ENCODE measurements around the gene FAM83F.

Gene FAM83F

GRCh38 chr22:40039482-40040115, 44.8 kb downstream of the FAM83F start:
- DNase-seq: no peak

DNA sequence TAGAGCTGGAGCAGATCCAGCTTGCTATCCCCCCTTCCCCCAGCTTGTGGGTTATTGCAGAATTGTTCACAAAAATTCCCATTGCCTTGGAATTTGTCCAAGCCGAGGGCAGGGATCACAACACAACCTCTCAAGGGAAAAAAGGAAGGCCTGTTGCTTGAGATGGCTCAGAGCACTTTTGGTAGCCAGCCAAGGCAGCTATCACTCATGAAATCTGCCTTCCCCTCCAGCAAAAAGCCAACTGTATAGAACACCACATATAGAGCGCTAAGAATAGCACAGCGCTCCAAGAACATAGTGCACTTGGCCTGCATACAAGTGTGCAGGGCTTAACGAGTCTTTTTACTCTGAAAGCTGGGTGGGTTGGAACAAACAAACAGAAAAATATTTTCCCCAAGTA, 46.2 kb downstream of the FAM83F start:
- DNase-seq: no peak

DNA sequence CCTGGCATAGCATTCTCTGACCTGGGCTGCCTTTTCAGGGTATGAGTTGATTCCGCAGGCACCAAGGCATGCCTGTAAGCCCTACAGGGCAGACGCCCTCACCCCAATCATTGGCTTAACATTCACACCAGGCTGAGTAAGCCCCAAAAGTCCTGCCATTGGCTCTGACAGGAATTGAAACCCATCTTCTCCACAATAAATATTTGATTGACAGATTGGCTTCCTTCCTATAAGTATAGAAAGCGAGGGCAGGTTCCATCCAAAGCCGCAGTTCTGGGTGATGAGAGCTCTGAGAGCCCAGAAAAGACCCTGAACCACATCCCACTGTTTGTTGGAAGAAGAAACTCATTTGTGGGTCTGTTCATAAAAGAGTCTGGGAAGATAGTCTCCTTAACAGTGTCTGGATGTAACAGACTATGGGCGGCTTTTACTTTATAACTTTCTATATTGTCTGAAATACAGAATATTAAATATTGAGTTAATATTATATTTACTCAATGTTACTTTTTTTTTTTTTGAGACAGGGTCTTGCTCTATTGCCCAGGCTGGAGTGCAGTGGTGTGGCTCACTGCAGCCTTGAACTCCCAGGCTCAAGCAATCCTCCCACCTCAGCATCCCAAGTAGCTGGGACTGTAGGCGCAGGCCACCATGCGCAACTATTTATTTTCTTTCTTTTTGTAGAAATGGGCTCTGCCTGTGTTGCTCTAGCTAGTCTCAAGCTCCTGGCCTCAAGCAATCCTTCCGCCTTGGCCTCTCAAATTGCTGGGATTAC, 46.8 kb downstream of the FAM83F start:
- no peak for DNase-seq

DNA sequence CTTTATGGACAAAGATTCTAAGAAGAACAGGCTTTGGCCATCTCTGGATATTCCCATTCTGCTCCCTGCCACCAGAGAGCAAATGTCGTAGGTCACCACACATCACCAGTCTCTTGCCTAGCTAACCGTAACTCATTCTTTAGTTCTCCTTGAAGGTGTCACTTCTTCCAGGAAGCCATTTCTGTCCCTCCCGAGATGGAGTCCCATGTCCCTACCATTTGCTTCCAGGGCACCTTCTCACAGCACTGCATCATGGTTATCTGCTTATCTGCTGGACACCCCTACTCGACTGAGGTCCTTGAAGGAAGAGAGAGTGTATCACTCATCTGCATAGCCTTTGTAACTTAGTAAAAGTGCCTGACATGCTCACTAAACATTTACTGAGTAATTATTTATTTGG, 47.6 kb downstream of the FAM83F start:
- no peak for DNase-seq

GRCh38 chr22:40043081-40043480, 48.3 kb downstream of the FAM83F start:
- DNase-seq: no peak

DNA sequence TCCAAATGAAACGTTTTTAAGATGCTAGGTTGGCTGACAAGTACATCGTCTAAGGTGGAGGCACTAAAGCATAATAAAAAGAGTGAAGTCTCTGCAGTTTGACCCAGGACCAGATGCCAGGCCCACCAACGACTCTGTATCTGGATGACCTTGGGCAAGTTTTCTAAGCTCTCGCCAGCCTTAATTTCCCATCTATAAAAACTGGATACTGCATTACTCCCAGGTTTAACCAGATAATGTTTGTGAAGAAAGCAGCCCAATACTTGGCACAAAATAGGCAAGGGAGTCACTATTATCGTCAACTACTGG, 49.0 kb downstream of the FAM83F start:
- DNase-seq: no peak

DNA sequence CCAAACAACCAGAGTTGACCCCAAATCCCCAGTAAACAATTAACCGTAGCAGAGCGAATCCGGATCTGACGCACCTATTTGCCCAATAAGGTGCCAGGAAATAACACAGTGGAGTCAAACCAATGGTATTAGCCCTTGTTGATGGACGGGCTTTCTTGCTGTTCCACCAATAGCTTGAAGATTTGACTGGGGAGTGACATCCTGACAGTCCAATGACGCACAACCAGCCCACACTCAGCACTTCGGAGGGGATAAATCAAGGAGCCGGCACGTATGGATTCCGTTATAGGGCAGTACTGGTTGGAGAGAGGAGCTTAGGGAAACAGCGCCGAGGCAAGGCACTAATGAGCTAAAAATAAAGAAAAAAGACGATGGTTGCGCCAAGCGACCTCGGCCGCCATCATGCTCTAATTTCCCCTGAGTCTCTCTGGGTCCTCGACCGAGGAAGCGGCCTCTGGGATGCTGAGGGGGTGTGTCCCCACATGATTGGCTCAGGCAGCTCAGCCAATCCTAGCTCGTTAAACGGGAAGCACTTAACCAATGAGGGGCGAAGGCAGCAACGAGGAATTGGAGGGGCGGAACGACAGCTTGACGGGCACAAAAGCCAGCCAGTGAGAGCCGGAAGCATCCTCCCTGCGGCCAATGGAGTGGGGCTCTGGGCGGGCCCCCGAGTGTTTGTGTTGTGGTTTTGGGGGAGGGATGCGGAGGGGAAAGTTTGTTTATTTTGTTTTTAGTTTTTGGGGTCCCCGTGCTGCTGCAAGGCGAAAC, 49.5 kb downstream of the FAM83F start:
- DNase-seq: peak; percentile 98

GRCh38 chr22:40044870-40045834, 50.4 kb downstream of the FAM83F start:
- DNase-seq: peak; percentile 82

GRCh38 chr22:40046126-40046525, 51.4 kb downstream of the FAM83F start:
- DNase-seq: peak; percentile 39

DNA sequence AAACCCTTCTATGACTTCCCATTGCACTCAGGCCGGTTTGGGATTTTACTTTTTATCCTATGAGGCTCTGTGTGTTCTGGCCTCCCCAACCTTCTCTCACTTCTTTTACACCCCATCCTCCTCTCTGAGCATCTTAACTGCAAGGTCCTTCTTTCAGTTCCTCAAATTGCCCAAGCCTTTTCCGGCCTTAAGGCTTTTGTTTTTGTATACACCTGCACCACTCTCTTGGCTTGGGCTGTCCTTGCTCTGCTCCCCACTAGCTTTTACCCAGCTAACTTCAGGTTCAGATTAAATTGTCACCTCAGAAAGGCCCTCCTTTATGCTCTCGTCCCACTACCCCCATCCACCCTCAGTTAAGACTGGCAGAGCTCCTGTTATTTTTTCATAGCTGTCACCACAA, 55.5 kb downstream of the FAM83F start:
- no peak for DNase-seq

- no peak for DNase-seq
Measured at GRCh38 chr22:40051322-40051721, 56.6 kb downstream of the FAM83F start.

GRCh38 chr22:40053460-40053859, 58.7 kb downstream of the FAM83F start:
- no peak for DNase-seq

DNA sequence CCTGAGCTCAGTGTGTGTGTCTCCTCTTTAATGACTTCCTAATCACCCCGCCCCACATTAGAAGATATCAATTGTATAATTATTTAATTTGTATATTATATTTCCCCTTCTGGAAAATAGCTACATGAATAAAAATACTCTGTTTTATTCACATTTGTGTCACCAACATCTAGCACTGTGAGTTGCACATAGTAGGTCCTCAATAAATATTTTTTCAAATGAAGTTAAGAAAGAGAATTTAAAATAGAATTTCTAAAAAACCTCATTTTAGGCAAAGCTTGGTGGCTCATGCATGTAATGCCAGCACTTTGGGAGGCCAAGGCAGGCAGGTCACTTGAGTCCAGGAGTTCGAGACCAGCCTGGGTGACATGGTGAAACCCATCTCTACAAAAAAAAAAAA, 59.7 kb downstream of the FAM83F start:
- no peak for DNase-seq

GRCh38 chr22:40055143-40055883, 60.6 kb downstream of the FAM83F start:
- DNase-seq: peak; percentile 33

DNA sequence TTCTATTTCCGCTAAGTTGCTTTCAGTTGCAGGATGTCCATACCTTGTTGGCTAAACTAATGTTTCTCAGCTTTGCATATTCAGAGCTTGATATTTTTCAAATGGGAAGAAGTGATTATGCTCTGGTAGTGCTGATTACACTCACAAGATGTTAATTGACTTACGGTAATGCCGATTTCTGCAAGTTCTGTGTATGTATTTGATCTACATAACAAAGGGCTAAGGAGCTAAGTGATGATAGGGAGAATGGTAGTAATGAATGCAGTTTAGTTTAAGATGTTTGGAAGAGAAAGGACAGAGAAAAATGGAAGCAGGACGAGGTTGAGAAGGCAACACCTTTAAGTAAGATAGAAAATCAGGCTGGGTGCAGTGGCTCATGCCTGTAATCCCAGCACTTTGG, 61.4 kb downstream of the FAM83F start:
- no peak for DNase-seq

- DNase-seq: no peak
Measured at GRCh38 chr22:40056559-40056958, 61.8 kb downstream of the FAM83F start.

- DNase-seq: no peak
Measured at GRCh38 chr22:40057652-40058051, 62.9 kb downstream of the FAM83F start.

DNA sequence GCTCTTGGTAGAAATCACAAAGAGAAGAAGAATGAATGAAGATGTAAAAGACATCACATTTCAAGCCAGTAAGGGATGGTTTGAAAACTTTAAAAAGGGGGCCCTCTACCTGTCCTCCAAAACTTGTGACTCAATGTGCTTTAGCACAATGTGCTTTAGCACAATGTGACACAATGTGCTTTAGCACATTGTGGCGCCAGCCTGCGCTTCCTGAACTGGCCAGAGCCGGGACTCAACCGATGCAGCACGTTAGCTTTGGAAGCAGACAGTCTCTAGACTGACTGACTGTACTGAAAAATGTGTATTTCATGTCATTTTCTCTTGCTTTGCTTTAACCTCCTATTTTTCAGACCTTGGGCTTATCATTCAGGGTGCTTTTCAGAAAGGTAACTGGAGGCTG, 63.5 kb downstream of the FAM83F start:
- DNase-seq: peak; percentile 64

DNA sequence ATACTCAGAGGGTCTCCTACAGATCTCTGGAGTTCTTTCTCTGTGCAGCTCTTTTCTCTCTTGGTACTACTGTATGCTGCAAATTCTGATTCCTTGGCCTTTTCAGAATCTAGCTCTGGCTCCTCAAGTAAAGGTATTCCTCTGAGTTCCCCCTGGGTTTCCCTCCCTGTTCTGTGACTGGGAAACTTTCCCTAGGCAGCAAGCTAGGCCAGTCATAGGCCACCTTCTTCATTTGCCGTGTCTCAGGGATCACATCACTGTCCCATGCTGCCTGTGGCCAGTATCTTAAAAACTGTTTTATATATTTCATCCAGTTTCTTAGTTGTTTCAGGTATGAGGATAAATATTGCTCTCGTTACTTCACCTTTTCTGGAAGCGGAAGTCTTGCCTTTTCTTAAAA, 71.2 kb downstream of the FAM83F start:
- no peak for DNase-seq

DNA sequence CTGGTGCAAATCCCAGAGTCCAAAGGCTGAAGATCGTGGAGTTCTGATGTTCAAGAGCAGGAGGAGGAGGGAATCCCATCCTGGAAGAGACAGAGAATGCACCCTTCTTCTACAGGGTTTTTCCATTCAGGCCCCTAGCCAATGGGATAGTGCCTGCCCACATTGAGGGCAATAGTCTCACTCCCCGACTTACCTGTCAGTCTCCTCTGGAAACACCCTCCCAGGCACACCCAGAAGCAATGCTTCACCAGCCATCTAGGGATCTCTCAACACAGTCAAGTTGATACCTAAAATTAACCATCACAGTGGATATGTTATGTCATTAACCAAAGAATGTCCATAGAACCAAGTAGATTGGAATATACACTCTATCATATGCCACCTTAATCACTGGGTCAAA, 72.9 kb downstream of the FAM83F start:
- no peak for DNase-seq

DNA sequence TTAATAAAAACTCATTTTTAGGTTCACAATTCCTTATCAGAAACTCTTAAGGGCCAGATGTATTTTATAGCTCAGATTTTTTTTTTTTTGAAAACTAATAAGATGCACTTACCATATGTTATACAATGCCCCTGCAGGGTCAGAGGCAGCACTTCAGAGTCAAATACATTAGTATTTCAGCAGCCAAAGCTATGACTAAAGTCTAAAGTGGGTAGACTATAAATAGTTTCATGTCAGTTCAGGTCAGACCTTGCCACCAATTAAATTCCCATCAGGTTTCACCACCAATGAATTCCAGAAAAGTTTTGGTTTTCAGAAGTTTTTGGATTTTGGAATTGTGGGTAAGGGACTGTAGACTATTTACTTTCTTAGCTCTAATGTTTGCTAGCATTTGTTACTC, 75.9 kb downstream of the FAM83F start:
- no peak for DNase-seq

DNA sequence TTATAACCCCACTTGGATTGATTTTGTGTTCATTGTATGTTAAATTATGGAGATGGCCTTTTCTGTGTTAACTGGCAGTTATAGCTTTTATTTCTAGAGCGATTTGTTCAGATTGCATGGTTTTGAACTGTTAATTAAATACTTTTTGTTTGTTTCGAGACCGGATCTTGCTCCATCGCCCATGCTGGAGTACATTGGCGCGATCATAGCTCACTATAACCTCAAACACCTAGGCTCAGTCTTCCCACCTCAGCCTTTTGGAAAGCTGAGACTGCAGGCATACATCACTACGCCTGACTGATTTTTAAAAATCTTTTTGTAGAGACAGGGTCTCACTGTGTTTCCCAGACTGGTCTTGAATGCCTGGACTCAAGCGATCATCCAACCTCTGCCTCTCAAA, 77.0 kb downstream of the FAM83F start:
- DNase-seq: no peak
